HG02571 (cell line): ENCODE data around the gene RPS19BP1.

Experiments
- ATAC-seq: cut with Tn5 transposase; IDR thresholded peaks from one replicate; pipeline ENCODE4 v1.9.1; 2021; ENCODE audit warnings: mild to moderate bottlenecking, moderate library complexity; ENCODE audit not compliant: unreplicated experiment

The RPS19BP1 gene

GRCh38 chr22:39559456-39560105 is 27.0 kb upstream of the RPS19BP1 start:
- ATAC-seq = no peak

GRCh38 chr22:39558950-39559349 is 26.4 kb upstream of the RPS19BP1 start:
- no peak for ATAC-seq

GRCh38 chr22:39558254-39558727 is 25.7 kb upstream of the RPS19BP1 start:
- no peak for ATAC-seq

- ATAC-seq = no peak
These were observed 24.7 kb upstream of the RPS19BP1 start for GRCh38 chr22:39556970-39557841.

GRCh38 chr22:39554151-39554550 is 21.6 kb upstream of the RPS19BP1 start:
- ATAC-seq = no peak

- no peak for ATAC-seq
These were observed 20.9 kb upstream of the RPS19BP1 start for GRCh38 chr22:39553429-39553828.

GRCh38 chr22:39547587-39547947 is 15.0 kb upstream of the RPS19BP1 start:
- ATAC-seq = no peak

GRCh38 chr22:39546889-39547586 is 14.5 kb upstream of the RPS19BP1 start:
- ATAC-seq = no peak

- no peak for ATAC-seq
These were observed 13.1 kb upstream of the RPS19BP1 start for GRCh38 chr22:39545386-39546365.

GRCh38 chr22:39543095-39543494 is 10.5 kb upstream of the RPS19BP1 start:
- ATAC-seq = no peak

GRCh38 chr22:39537975-39538374 is 5.4 kb upstream of the RPS19BP1 start:
- no peak for ATAC-seq

GRCh38 chr22:39536711-39537110 is 4.2 kb upstream of the RPS19BP1 start:
- no peak for ATAC-seq

GRCh38 chr22:39535831-39536449 is 3.4 kb upstream of the RPS19BP1 start:
- ATAC-seq = no peak

- ATAC-seq = no peak
These were observed 2.8 kb upstream of the RPS19BP1 start for GRCh38 chr22:39535357-39535725.

GRCh38 chr22:39534591-39535356 is 2.2 kb upstream of the RPS19BP1 start:
- ATAC-seq = no peak

- no peak for ATAC-seq
These were observed 1.6 kb upstream of the RPS19BP1 start for GRCh38 chr22:39534092-39534506.

- no peak for ATAC-seq
These were observed 1.7 kb downstream of the RPS19BP1 start for GRCh38 chr22:39530692-39531331.

GRCh38 chr22:39530116-39530515 is 2.4 kb downstream of the RPS19BP1 start:
- no peak for ATAC-seq

- ATAC-seq = no peak
These were observed 3.1 kb downstream of the RPS19BP1 start for GRCh38 chr22:39529487-39529851.
